GM23338 (cell line): ENCODE data around the gene KLF7. TPM values are rescaled to one million over a fixed set of nuclear protein-coding genes. Genes with fewer than 3 reads are reported as not detected.

ENCODE experiments used
- ATAC-seq: fragments of 200-7000 bp; cut with Tn5 transposase; 3 replicates; pipeline ENCODE4 v1.9.1; 2020
- DNase-seq: peaks from one replicate; pipeline ENCODE4 v3.0.0-alpha.2; 2015; ENCODE audit warnings: low spot score
- H2AFZ ChIP-seq: fragments of 200-600 bp; sonication (generic); 2 replicates; pipeline ENCODE4 v1.8.0; 2016; ENCODE audit warnings: antibody characterized with exemption, mild to moderate bottlenecking, moderate library complexity
- H3F3A ChIP-seq: fragments of 200-600 bp; sonication (generic); replicated peaks from 2 replicates; pipeline ENCODE4 v1.8.0; 2017; ENCODE audit warnings: antibody characterized with exemption, mixed run types, low read depth
- H3K27ac ChIP-seq: fragments of 200-600 bp; sonication (generic); 2 replicates; pipeline ENCODE4 v1.6.1; 2016; ENCODE audit warnings: low read depth
- H3K27me3 ChIP-seq: fragments of 200-600 bp; sonication (generic); 2 replicates; pipeline ENCODE4 v1.8.0; 2016; ENCODE audit warnings: mild to moderate bottlenecking, mixed run types, moderate library complexity; ENCODE audit not compliant: insufficient read depth
- H3K36me3 ChIP-seq: fragments of 200-600 bp; sonication (generic); 2 replicates; pipeline ENCODE4 v1.8.0; 2016; ENCODE audit warnings: mild to moderate bottlenecking; ENCODE audit not compliant: insufficient read depth
- H3K4me1 ChIP-seq: fragments of 200-600 bp; sonication (generic); 2 replicates; pipeline ENCODE4 v1.8.0; 2016; ENCODE audit warnings: mild to moderate bottlenecking, moderate library complexity; ENCODE audit not compliant: insufficient read depth
- H3K4me2 ChIP-seq: fragments of 200-600 bp; sonication (generic); 2 replicates; pipeline ENCODE4 v1.7.1; 2017; ENCODE audit warnings: mixed run types
- H3K4me3 ChIP-seq: fragments of 200-600 bp; sonication (generic); 2 replicates; pipeline ENCODE4 v1.6.1; 2016; ENCODE audit warnings: mixed run types
- H3K79me2 ChIP-seq: fragments of 200-600 bp; sonication (generic); replicated peaks from 2 replicates; pipeline ENCODE4 v1.8.0; 2017; ENCODE audit warnings: mild to moderate bottlenecking; ENCODE audit not compliant: insufficient read depth
- H3K9me2 ChIP-seq: fragments of 200-600 bp; sonication (generic); 2 replicates; pipeline ENCODE4 v1.8.0; 2017; ENCODE audit not compliant: insufficient read depth
- H4K20me1 ChIP-seq: fragments of 200-600 bp; sonication (generic); replicated peaks from 2 replicates; pipeline ENCODE4 v1.8.0; 2017; ENCODE audit warnings: mild to moderate bottlenecking; ENCODE audit not compliant: insufficient read depth
- H3K27ac Mint-ChIP-seq: 2 replicates; pipeline ENCODE4 v1.8.0; 2020; ENCODE audit warnings: inconsistent platforms, mild to moderate bottlenecking, moderate library complexity, mixed read lengths
- H3K27me3 Mint-ChIP-seq: 3 replicates; pipeline ENCODE4 v1.8.0; 2022; ENCODE audit warnings: low read depth, mild to moderate bottlenecking, moderate library complexity, mixed read lengths, inconsistent platforms; ENCODE audit not compliant: insufficient read depth, poor library complexity
- H3K36me3 Mint-ChIP-seq: 3 replicates; pipeline ENCODE4 v1.8.0; 2021; ENCODE audit warnings: low read depth, mild to moderate bottlenecking, inconsistent platforms, moderate library complexity, mixed read lengths
- H3K4me1 Mint-ChIP-seq: 3 replicates; pipeline ENCODE4 v1.8.0; 2020; ENCODE audit warnings: mild to moderate bottlenecking, inconsistent platforms, mixed read lengths
- H3K4me3 Mint-ChIP-seq: 3 replicates; pipeline ENCODE4 v1.8.0; 2021; ENCODE audit warnings: moderate library complexity, mild to moderate bottlenecking, inconsistent platforms, mixed read lengths
- H3K9me3 Mint-ChIP-seq: 3 replicates; pipeline ENCODE4 v1.8.0; 2020; ENCODE audit warnings: moderate library complexity, mild to moderate bottlenecking, inconsistent platforms, mixed read lengths
- CREB1 ChIP-seq: fragments of 250-450 bp; sonication (Bioruptor Pico); IDR thresholded peaks from 2 replicates; pipeline ENCODE4 v1.5.0; 2020; ENCODE audit warnings: low read depth, mild to moderate bottlenecking, moderate library complexity
- CTCF ChIP-seq, 2 experiments: fragments of 200-600 bp in 1 of 2; sonication (generic) in 1 of 2; conservative IDR thresholded peaks; 2 replicates each; pipeline versions ENCODE4 v1.5.1 to v1.6.1; 2016 to 2017; ENCODE audit warnings: antibody characterized with exemption in 2 of 2, low read depth in 2 of 2, mild to moderate bottlenecking in 2 of 2, moderate library complexity in 1 of 2
- ETS1 ChIP-seq: IDR thresholded peaks from 2 replicates; pipeline ENCODE4 v1.6.1; 2016; ENCODE audit warnings: antibody characterized with exemption
- EZH2 ChIP-seq: fragments of 200-600 bp; sonication (generic); IDR thresholded peaks from one replicate; pipeline ENCODE4 v1.8.0; 2017; ENCODE audit warnings: antibody characterized with exemption, mild to moderate bottlenecking, low read depth; ENCODE audit not compliant: unreplicated experiment
- EZH2phosphoT487 ChIP-seq: fragments of 200-600 bp; sonication (generic); IDR thresholded peaks from one replicate; pipeline ENCODE4 v1.8.1; 2018; ENCODE audit warnings: antibody characterized with exemption; ENCODE audit not compliant: unreplicated experiment
- JUNB ChIP-seq: IDR thresholded peaks from one replicate; pipeline ENCODE4 v1.6.1; 2016; ENCODE audit warnings: antibody characterized with exemption; ENCODE audit not compliant: unreplicated experiment
- NANOG ChIP-seq: IDR thresholded peaks from 2 replicates; pipeline ENCODE4 v1.6.1; 2016; ENCODE audit warnings: antibody characterized with exemption, borderline replicate concordance
- POLR2AphosphoS5 ChIP-seq: IDR thresholded peaks from 2 replicates; pipeline ENCODE4 v1.6.1; 2016; ENCODE audit warnings: antibody characterized with exemption, low read depth
- REST ChIP-seq: IDR thresholded peaks from one replicate; pipeline ENCODE4 v1.6.1; 2018; ENCODE audit warnings: antibody characterized with exemption; ENCODE audit not compliant: unreplicated experiment
- STAT1 ChIP-seq: IDR thresholded peaks from one replicate; pipeline ENCODE4 v1.6.1; 2016; ENCODE audit warnings: antibody characterized with exemption; ENCODE audit not compliant: unreplicated experiment
- ZNF114 ChIP-seq: fragments of 250-450 bp; sonication (Bioruptor Pico); IDR thresholded peaks from 2 replicates; pipeline ENCODE4 v1.5.0; 2020; ENCODE audit warnings: mild to moderate bottlenecking, moderate library complexity
- ZNF331 ChIP-seq: fragments of 250-450 bp; sonication (Bioruptor Pico); IDR thresholded peaks from 2 replicates; pipeline ENCODE4 v1.5.0; 2020; ENCODE audit warnings: low read depth, mild to moderate bottlenecking, moderate library complexity
- ZNF462 ChIP-seq: fragments of 250-450 bp; sonication (Bioruptor Pico); IDR thresholded peaks from 2 replicates; pipeline ENCODE4 v1.5.0; 2020; ENCODE audit warnings: mild to moderate bottlenecking, moderate library complexity
- polyA plus RNA-seq: library from polyadenylated mRNA; unstranded; fragments of >200 nt; fragmentation: Nextera tagmentation; extraction: Ambion mirVana; gene quantifications from 2 replicates; pipeline ENCODE4 v1.2.1, GENCODE V29; 2016
- total RNA-seq: library from RNA; depleted of rRNA; stranded (reverse); fragments of >200 nt; shearing (Covaris generic); gene quantifications from 2 replicates; pipeline ENCODE4 v1.2.3, GENCODE V29; 2014

The KLF7 gene
- total and polyA plus RNA-seq, 2 experiments from 2014 or later, result 5.7 to 15.4 TPM

- Mint-ChIP-seq H3K4me3 (no peak overlapping the region), H3K27me3 (peaks cover 8% of the 10 kb centered on the region), H3K4me1 (peaks cover 43% of the 10 kb centered on the region), H3K36me3 (peaks cover 37% of the 10 kb centered on the region), H3K27ac (no peak overlapping the region), H3K9me3 (peaks cover 7% of the 10 kb centered on the region; the same call in 2 of the 3 replicates)
- no peaks in the 10 kb centered on the region; the same call in 1 of the 2 replicates for H3K36me3 ChIP-seq
- peaks cover 23% of the 10 kb centered on the region for H3K4me1 ChIP-seq
- ATAC-seq (no peak), DNase-seq (no peak)
- H4K20me1 ChIP-seq, result no peaks in the 10 kb centered on the region
- no peak overlapping the region for H3K4me2 ChIP-seq
- no peaks in the 10 kb centered on the region for H3K27me3 ChIP-seq
- TF ChIP-seq ZNF331 (CRISPR knock-in tag) (no peak), EZH2 (no peak), CTCF (conservative IDR thresholded peaks at IDR 0.05; ENCODE audit: low read depth in 2 of 2) (no peak), REST (no peak), ZNF462 (CRISPR knock-in tag) (no peak), STAT1 (no peak), JUNB (no peak), ZNF114 (no peak), EZH2phosphoT487 (no peak), POLR2AphosphoS5 (no peak), ETS1 (no peak), NANOG (no peak), CREB1 (CRISPR knock-in tag) (no peak)
- H2AFZ ChIP-seq, result no peak overlapping the region
- no peaks in the 10 kb centered on the region for H3F3A ChIP-seq
- no peak overlapping the region for H3K4me3 ChIP-seq
- H3K27ac ChIP-seq, result no peak overlapping the region
- H3K9me2 ChIP-seq, result peaks cover 6% of the 10 kb centered on the region
- H3K79me2 ChIP-seq, result peaks cover 94% of the 10 kb centered on the region
These were observed 34.2 kb downstream of the KLF7 start for GRCh38 chr2:207131594-207131993.
